HG03442 (cell line): ENCODE measurements around the gene NOXRED1.

Source experiments
- ATAC-seq: cut with Tn5 transposase; IDR thresholded peaks from one replicate; pipeline ENCODE4 v1.9.1; 2021; ENCODE audit warnings: mild to moderate bottlenecking, moderate library complexity; ENCODE audit not compliant: unreplicated experiment

NOXRED1 gene

DNA sequence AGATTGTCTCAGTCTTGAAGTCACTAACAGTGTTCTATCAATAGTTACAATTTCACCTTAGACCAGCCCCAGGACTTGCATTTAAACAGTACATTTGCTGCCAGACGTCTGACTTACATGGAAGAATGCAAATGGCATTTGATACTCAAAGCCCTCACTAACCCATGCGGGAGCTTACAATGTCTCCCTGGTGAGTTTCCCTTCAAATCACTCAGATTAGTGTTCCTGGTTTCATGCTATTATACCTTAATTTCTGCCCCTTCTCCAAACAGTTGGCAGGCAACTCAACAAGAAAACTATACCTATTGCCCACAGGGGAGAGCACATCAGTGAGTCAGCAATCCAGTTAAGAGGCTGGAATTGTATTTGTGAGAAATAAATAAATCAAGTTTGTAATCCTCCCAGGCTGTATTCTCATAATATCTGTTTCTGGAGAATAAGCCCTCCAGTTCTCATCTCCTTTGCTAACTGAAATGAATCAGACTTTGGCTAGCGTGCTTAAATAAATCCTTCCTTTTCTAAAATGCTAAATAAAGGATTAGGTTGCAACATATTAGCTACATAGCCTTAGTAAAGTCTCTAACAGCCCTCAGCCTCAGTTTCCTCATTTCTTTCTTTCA is 78.8 kb downstream of the NOXRED1 start:
- ATAC-seq: no peak
